Type B pancreatic cell (in vitro differentiated cells): ENCODE measurements around the gene APOBR. TPM values are rescaled to one million over a fixed set of nuclear protein-coding genes. Genes with fewer than 3 reads are reported as not detected.

Experiments used
- DNase-seq: peaks from one replicate; pipeline ENCODE4 v3.0.0; 2021; ENCODE audit warnings: mixed read lengths; ENCODE audit not compliant: unreplicated experiment; ENCODE audit errors: extremely low spot score
- H3K27ac Mint-ChIP-seq: 2 replicates; pipeline ENCODE4 v1.8.0; 2021; ENCODE audit warnings: mild to moderate bottlenecking, mixed read lengths
- H3K27me3 Mint-ChIP-seq: 2 replicates; pipeline ENCODE4 v1.8.0; 2021; ENCODE audit warnings: mixed read lengths
- H3K36me3 Mint-ChIP-seq: 2 replicates; pipeline ENCODE4 v1.8.0; 2021; ENCODE audit warnings: mixed read lengths
- H3K4me1 Mint-ChIP-seq: one replicate; pipeline ENCODE4 v1.8.0; 2021; ENCODE audit warnings: mixed read lengths; ENCODE audit not compliant: unreplicated experiment
- H3K4me3 Mint-ChIP-seq: 2 replicates; pipeline ENCODE4 v1.8.0; 2021; ENCODE audit warnings: mild to moderate bottlenecking, mixed read lengths
- H3K9me3 Mint-ChIP-seq: 2 replicates; pipeline ENCODE4 v1.8.0; 2021; ENCODE audit warnings: mixed read lengths
- total RNA-seq: library from RNA; stranded (reverse); gene quantifications from 2 replicates; pipeline ENCODE4 v1.2.1, GENCODE V29; 2021; ENCODE audit warnings: low replicate concordance
- TF ChIP-seq, protein P1 (sequence below): fragments of 200-600 bp; sonication (generic); conservative IDR thresholded peaks from 2 replicates; pipeline ENCODE4 v1.5.0; 2021; ENCODE audit warnings: antibody characterized with exemption, mild to moderate bottlenecking

APOBR gene
- total RNA-seq, 1 donor from 2014 or later = 0.14 TPM

DNA sequence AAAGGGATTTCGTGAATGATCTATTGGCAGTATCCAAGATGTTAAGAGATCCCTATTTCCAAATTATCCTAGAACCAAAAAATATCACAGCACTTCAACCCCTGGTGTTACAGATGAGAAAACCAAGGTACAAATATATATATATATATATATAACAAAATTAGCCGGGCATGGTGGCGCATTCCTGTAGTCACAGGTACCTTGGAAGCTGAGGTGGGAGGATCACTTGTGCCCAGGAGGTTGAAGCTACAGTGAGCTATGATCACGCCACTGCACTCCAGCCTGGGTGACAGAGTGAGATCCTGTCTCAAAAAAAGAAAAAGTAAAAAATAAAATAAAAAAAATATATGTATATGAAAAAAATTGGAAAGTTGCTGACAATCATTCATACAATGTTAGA lies 1.9 kb upstream of the APOBR start:
- H3K9me3 Mint-ChIP-seq = no peaks in the 10 kb centered on the region
- H3K27me3 Mint-ChIP-seq = peaks cover 3% of the 10 kb centered on the region
- no peaks in the 10 kb centered on the region for H3K36me3 Mint-ChIP-seq
- H3K27ac Mint-ChIP-seq = peak overlapping the region; percentile 100
- DNase-seq = no peak
- peaks cover 4% of the 10 kb centered on the region for H3K4me1 Mint-ChIP-seq
- TF ChIP-seq, protein P1, sequence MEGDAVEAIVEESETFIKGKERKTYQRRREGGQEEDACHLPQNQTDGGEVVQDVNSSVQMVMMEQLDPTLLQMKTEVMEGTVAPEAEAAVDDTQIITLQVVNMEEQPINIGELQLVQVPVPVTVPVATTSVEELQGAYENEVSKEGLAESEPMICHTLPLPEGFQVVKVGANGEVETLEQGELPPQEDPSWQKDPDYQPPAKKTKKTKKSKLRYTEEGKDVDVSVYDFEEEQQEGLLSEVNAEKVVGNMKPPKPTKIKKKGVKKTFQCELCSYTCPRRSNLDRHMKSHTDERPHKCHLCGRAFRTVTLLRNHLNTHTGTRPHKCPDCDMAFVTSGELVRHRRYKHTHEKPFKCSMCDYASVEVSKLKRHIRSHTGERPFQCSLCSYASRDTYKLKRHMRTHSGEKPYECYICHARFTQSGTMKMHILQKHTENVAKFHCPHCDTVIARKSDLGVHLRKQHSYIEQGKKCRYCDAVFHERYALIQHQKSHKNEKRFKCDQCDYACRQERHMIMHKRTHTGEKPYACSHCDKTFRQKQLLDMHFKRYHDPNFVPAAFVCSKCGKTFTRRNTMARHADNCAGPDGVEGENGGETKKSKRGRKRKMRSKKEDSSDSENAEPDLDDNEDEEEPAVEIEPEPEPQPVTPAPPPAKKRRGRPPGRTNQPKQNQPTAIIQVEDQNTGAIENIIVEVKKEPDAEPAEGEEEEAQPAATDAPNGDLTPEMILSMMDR = no peak
- H3K4me3 Mint-ChIP-seq = peak overlapping the region; percentile 98

DNA sequence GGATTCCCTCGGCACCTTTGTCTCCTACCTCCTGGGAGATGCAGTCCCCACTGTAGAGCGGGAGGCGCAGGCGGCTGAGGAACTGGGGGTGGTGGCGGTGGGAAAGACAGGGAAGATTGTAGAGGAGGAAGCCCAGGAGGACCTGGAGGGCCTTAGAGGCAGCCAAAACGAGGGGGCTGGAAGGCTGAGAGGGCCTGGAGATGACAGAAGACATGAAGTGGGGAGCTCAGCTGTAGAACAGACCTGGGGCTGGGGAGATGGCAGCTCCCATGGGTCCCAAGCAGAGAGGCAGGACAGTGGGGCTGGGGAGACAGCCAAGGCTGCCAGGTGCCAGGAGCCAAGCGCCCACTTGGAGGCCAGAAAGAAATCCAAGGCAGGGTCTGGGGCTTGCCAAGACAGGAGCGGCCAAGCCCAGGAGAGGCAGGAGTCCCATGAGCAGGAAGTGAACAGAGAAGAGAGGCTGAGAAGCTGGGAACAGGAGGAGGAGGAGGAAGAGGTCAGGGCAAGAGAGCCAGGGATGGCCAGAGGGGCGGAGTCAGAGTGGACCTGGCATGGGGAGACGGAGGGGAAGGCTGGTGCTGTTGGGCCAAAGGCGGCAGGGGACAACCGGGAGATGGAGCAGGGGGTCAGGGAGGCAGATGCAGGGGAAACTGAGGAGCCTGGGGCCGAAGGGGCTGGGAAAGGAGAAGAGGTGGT lies 803 bp downstream of the APOBR start:
- Mint-ChIP-seq H3K4me1 (peaks cover 4% of the 10 kb centered on the region), H3K27me3 (peaks cover 3% of the 10 kb centered on the region), H3K9me3 (no peaks in the 10 kb centered on the region), H3K4me3 (peak overlapping the region; percentile 60), H3K27ac (no peak overlapping the region), H3K36me3 (no peaks in the 10 kb centered on the region)
- no peak for DNase-seq
- TF ChIP-seq, protein P1 = no peak

- H3K9me3 Mint-ChIP-seq = no peaks in the 10 kb centered on the region
- peaks cover 3% of the 10 kb centered on the region for H3K27me3 Mint-ChIP-seq
- H3K36me3 Mint-ChIP-seq = no peaks in the 10 kb centered on the region
- TF ChIP-seq, protein P1 = no peak
- no peak overlapping the region for H3K27ac Mint-ChIP-seq
- H3K4me1 Mint-ChIP-seq = peaks cover 4% of the 10 kb centered on the region
- DNase-seq = no peak
- H3K4me3 Mint-ChIP-seq = no peak overlapping the region
Observed at GRCh38 chr16:28495795-28496749, 1.6 kb downstream of the APOBR start.

GRCh38 chr16:28496844-28497243 lies 2.4 kb downstream of the APOBR start:
- DNase-seq = no peak
- Mint-ChIP-seq H3K36me3 (no peaks in the 10 kb centered on the region), H3K27ac (no peak overlapping the region), H3K4me1 (peaks cover 2% of the 10 kb centered on the region), H3K27me3 (peaks cover 3% of the 10 kb centered on the region), H3K9me3 (no peaks in the 10 kb centered on the region), H3K4me3 (no peak overlapping the region)
- TF ChIP-seq, protein P1 = no peak

DNA sequence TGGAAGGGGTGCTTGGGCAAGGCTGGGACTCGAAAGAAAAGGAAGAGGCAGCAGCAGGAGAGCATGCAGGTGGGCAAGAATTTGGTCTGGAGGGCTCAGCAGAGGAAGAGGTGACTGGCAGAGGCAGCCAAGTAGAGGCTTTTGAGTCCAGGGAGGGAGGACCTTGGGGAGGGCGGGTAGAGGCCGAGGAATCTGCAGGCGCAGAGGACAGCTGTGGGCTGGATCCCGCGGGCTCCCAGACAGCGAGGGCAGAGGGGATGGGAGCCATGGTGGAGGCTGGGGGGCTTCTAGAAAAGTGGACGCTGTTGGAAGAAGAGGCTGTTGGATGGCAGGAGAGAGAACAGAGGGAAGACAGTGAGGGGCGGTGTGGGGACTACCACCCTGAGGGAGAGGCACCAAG lies 2.9 kb downstream of the APOBR start:
- Mint-ChIP-seq H3K27me3 (peaks cover 3% of the 10 kb centered on the region), H3K9me3 (no peaks in the 10 kb centered on the region), H3K27ac (no peak overlapping the region), H3K36me3 (no peaks in the 10 kb centered on the region), H3K4me1 (no peaks in the 10 kb centered on the region), H3K4me3 (no peak overlapping the region)
- TF ChIP-seq, protein P1 = no peak
- no peak for DNase-seq
